CD4-positive, alpha-beta T cell treated with Interferon gamma for 1 hour (primary cell): ENCODE measurements around the gene IFIT2.
A peak's percentile ranks its signal among the peaks of the same experiment; 100 is the strongest.
"Not testable (repeated sequence)": the region's sequence is repeated elsewhere in the genome, so short reads cannot be mapped to it uniquely, and the experiment has no call there.

ENCODE experiments used
- DNase-seq: peaks from one replicate; pipeline ENCODE4 v3.0.0-alpha.2; 2020

IFIT2 gene

DNA sequence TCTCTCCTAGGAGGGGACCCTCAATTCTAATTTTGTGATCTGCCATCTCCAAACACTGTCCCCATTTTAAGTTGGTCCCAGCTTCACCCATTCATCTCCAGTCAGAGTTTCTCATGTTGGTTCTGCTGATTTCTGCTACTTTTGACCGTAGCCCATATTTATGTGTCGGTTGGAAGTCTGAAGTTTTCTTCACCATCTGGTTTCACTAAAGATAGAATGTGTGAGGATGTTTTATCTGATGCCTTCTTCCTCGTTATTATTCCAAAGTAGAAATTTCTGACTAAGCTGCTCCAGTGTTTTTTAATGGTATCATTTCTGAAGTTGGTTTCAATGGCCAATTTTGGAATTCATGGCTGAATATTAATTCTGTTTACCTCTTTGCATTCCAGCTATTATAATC, 21.3 kb upstream of the IFIT2 start:
- DNase-seq: no peak

GRCh38 chr10:89281606-89282395, 20.0 kb upstream of the IFIT2 start:
- DNase-seq: no peak

DNA sequence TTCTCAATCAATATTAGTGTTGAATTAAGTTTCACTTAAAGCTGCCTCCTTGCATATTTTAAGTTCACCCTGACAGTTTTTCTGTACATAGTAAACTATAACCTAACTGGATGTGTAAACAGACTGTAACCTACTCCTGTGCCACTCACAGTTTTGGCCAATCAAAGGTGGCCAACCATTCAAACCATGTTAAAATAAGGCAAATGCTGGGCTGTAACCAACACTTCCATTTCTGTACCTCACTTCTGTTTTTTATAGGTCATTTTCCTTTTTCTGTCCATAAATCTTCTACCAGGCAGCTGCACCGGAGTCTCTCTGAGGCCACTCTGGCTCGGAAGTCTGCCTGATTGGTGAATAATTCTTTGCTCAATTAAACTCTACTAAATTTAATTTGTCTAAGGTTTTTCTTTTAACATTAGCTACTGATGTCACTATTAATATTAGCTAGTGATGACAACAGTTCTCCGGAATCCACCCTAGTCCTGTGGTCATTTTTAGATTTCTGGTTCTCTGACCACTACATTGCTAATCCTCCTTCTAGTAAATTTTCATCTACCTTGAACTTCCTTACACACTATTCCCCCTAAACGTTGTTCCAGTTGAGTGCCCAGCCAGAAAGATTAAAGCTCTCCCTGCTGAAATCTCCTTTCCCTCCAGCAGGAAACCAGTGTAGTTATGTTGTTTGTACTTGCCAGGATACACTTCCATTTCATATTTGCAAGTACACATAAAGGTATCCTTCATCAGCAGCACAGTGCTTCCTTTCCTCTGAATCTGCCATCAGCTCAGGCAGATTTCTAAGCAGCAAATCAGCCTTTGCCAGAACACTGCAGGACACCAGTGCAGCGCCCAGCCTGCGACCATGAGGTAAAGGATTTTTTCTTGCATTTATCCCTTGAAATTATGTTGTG, 18.6 kb upstream of the IFIT2 start:
- DNase-seq: no peak

DNA sequence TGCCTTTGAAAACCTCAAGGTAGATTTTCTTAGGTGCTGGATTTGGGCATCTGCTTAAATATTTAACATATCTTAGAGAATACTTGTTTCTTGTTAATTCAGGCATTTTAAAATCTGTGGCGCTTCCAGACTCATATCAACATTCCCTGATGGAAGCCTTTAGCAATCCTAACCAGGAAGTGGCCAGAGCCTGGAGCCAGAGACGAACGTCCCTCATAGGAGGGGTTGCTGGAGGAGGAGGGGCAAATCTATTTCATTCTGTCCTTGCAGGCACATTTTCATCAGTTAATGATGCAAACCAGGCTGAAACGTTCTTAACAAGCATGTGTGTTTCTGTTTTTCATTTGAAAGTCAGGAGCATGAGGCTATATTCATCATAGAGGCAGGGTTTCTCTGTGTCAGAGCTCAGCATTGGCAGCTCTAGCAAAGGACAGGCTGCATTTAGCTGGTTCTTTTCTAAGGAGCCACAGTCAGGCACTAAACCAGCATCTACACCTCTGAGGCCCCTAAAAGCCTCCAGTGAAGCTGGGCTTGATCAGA, 17.8 kb upstream of the IFIT2 start:
- no peak for DNase-seq

DNA sequence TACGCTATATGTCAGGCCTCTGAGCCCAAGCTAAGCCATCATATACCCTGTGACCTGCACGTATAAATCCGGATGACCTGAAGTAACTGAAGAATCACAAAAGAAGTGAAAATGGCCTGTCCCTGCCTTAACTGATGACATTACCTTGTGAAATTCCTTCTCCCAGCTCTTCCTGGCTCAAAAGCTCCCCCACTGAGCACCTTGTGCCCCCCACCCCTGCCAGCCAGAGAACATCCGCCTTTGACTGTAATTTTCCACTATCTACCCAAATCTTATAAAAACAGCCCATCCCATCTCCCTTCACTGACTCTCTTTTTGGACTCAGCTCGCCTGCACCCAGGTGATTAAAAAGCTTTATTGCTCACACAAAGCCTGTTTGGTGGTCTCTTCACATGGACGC, 17.1 kb upstream of the IFIT2 start:
- not testable (repeated sequence) for DNase-seq

DNA sequence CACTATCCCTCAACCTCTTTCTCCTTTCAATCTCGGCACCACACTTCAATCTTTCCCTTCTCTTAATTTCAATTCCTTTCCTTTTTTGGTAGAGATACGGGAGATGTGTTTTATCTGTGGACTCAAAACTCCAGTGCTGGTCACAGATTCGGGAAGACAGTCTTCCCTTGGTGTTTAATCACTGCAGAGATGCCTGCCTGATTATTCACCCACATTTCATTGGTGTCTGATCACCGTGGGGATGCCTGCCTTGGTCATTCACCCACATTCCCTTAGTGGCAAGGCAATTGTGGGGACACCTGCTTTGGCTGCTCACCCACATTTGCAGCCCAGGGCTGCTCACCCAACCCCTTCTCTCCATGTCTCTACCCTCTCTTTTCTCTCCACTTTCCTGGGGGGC, 16.5 kb upstream of the IFIT2 start:
- DNase-seq: not testable (repeated sequence)

DNA sequence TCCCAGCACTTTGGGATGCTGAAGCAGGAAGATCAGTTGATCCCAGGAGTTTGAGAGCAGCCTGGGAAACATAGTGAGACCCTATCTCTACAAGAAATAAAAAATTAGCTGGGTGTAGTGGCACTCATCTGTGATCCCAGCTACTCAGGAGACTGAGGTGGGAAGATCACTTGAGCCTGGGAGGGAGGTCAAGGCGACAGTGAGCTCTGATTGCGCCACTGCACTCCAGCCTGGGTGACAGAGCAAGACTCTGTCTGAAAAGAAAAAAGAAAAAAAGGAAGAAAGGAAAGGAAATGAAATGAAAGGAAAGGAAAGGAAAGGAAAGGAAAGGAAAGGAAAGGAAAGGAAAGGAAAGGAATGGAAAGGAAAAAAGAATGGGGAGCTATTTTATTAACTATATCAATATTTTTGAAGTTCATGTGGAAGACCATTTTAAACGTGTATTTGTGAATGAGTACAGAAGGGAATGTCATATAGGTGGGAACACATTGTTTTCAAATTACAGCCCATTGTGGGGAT, 7.1 kb upstream of the IFIT2 start:
- no peak for DNase-seq

GRCh38 chr10:89295597-89295996, 6.2 kb upstream of the IFIT2 start:
- no peak for DNase-seq

GRCh38 chr10:89296220-89296648, 5.6 kb upstream of the IFIT2 start:
- DNase-seq: no peak

DNA sequence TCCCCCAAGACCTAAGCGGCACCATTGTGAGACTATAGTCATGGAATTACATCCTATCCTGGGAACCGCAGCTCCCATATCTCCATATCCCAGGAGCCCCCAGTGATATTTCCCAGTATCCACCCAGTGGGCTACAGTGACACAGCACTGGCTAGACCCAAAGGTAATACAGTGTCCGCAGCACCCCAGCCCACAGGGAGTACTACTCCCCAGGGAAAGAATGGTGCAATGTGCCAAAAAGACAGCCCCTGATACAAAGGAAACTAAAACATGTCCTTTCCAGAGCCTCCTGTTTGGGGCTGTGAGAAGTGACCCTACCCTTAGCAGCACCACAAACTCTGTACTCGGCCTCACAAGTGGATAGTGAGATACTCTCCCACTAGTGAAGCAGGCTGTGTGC, 4.5 kb upstream of the IFIT2 start:
- DNase-seq: no peak

- no peak for DNase-seq
These were observed 4.1 kb upstream of the IFIT2 start for GRCh38 chr10:89297791-89298190.

- no peak for DNase-seq
These were observed 2.8 kb upstream of the IFIT2 start for GRCh38 chr10:89299031-89299430.

GRCh38 chr10:89301232-89301631, 614 bp upstream of the IFIT2 start:
- peak; percentile 20 for DNase-seq

- DNase-seq: no peak
These were observed 779 bp downstream of the IFIT2 start for GRCh38 chr10:89302625-89303024.

- no peak for DNase-seq
These were observed 1.3 kb downstream of the IFIT2 start for GRCh38 chr10:89303161-89303560.

DNA sequence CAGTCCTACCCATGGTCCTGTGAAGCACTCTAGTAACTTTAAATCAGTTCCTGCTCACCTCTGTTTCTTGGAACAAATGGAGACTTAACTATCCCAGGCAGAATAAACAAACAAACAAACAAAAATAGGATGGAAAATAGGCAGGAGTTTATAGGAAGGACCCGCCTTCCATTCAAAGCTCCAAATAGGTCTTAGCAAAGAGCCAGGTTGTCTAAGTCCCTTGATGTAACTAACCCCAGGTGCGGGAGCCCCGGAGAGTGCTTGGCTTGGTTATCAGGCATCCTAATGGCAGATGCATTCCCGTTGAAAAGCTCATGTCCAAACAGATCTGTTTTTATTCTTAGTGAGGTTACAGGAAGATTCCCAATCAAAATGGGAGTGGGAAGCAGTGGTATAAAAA, 2.2 kb downstream of the IFIT2 start:
- no peak for DNase-seq

DNA sequence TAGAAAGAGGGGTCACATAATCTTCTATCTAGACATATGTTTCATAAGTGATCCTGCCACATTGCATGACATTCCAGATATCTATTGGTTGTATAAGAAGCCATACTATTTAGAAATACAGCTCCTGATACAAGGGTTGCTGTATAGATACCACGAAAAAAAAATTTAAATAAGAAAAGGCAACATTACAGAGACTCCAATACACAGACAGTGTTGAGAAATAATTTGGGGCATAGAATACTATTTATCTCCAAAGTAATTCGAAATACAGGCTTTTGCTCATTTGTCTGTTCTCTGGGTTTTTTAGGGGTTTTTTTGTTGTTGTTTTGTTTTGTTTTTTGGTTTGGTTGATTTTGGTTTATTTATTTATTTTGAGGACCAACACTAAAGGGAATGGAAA, 2.6 kb downstream of the IFIT2 start:
- no peak for DNase-seq

GRCh38 chr10:89304925-89305324, 3.1 kb downstream of the IFIT2 start:
- DNase-seq: no peak

- DNase-seq: no peak
These were observed 4.1 kb downstream of the IFIT2 start for GRCh38 chr10:89305766-89306433.

DNA sequence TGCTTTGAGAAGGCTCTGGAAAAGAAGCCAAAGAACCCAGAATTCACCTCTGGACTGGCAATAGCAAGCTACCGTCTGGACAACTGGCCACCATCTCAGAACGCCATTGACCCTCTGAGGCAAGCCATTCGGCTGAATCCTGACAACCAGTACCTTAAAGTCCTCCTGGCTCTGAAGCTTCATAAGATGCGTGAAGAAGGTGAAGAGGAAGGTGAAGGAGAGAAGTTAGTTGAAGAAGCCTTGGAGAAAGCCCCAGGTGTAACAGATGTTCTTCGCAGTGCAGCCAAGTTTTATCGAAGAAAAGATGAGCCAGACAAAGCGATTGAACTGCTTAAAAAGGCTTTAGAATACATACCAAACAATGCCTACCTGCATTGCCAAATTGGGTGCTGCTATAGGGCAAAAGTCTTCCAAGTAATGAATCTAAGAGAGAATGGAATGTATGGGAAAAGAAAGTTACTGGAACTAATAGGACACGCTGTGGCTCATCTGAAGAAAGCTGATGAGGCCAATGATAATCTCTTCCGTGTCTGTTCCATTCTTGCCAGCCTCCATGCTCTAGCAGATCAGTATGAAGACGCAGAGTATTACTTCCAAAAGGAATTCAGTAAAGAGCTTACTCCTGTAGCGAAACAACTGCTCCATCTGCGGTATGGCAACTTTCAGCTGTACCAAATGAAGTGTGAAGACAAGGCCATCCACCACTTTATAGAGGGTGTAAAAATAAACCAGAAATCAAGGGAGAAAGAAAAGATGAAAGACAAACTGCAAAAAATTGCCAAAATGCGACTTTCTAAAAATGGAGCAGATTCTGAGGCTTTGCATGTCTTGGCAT, 4.8 kb downstream of the IFIT2 start:
- DNase-seq: no peak

DNA sequence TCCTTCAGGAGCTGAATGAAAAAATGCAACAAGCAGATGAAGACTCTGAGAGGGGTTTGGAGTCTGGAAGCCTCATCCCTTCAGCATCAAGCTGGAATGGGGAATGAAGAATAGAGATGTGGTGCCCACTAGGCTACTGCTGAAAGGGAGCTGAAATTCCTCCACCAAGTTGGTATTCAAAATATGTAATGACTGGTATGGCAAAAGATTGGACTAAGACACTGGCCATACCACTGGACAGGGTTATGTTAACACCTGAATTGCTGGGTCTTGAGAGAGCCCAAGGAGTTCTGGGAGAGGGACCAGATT, 5.4 kb downstream of the IFIT2 start:
- DNase-seq: no peak

- no peak for DNase-seq
These were observed 6.4 kb downstream of the IFIT2 start for GRCh38 chr10:89308266-89308665.
